Neural progenitor cell (in vitro differentiated cells): ENCODE results near the gene CD58. TPM values are rescaled to one million over a fixed set of nuclear protein-coding genes. Genes with fewer than 3 reads are reported as not detected.
A peak's percentile ranks its signal among the peaks of the same experiment; 100 is the strongest.
"Not testable (repeated sequence)": the region's sequence is repeated elsewhere in the genome, so short reads cannot be mapped to it uniquely, and the experiment has no call there.

Source experiments
- DNase-seq: peaks from one replicate; pipeline ENCODE4 v3.0.0-alpha.2; 2016; ENCODE audit warnings: low spot score
- H2AFZ ChIP-seq: fragments of 200-600 bp; sonication (generic); replicated peaks from 2 replicates; pipeline ENCODE4 v1.6.1; 2016; ENCODE audit warnings: antibody characterized with exemption
- H3F3A ChIP-seq: fragments of 200-600 bp; sonication (generic); 2 replicates; pipeline ENCODE4 v1.6.1; 2016; ENCODE audit warnings: antibody characterized with exemption, low read depth
- H3K27ac ChIP-seq: fragments of 200-600 bp; sonication (generic); 2 replicates; pipeline ENCODE4 v1.5.1; 2016; ENCODE audit warnings: mild to moderate bottlenecking
- H3K27me3 ChIP-seq: fragments of 200-600 bp; sonication (generic); 2 replicates; pipeline ENCODE4 v1.6.1; 2016; ENCODE audit warnings: mild to moderate bottlenecking, moderate library complexity
- H3K36me3 ChIP-seq: fragments of 200-600 bp; sonication (generic); 2 replicates; pipeline ENCODE4 v1.5.1; 2016
- H3K4me1 ChIP-seq: fragments of 200-600 bp; sonication (generic); 2 replicates; pipeline ENCODE4 v1.6.1; 2016; ENCODE audit warnings: mixed run types
- H3K4me2 ChIP-seq: fragments of 200-600 bp; sonication (generic); 2 replicates; pipeline ENCODE4 v1.6.1; 2016
- H3K4me3 ChIP-seq: fragments of 200-600 bp; sonication (generic); 2 replicates; pipeline ENCODE4 v1.5.1; 2016
- H3K79me2 ChIP-seq: fragments of 200-600 bp; sonication (generic); 2 replicates; pipeline ENCODE4 v1.6.1; 2016; ENCODE audit warnings: low read depth
- H3K9ac ChIP-seq: fragments of 200-600 bp; sonication (generic); 2 replicates; pipeline ENCODE4 v1.6.1; 2016
- H3K9me3 ChIP-seq: fragments of 200-600 bp; sonication (generic); 2 replicates; pipeline ENCODE4 v1.5.1; 2016; ENCODE audit warnings: low read depth
- H4K20me1 ChIP-seq: fragments of 200-600 bp; sonication (generic); 2 replicates; pipeline ENCODE4 v1.6.1; 2016; ENCODE audit warnings: low read depth
- H3K27ac Mint-ChIP-seq: 3 replicates; pipeline ENCODE4 v1.8.0; 2021; ENCODE audit warnings: mixed read lengths
- H3K27me3 Mint-ChIP-seq: 2 replicates; pipeline ENCODE4 v1.8.0; 2022; ENCODE audit warnings: low read depth, mild to moderate bottlenecking, inconsistent platforms, moderate library complexity, mixed read lengths; ENCODE audit not compliant: insufficient read depth
- H3K36me3 Mint-ChIP-seq: 3 replicates; pipeline ENCODE4 v1.8.0; 2021; ENCODE audit warnings: mixed read lengths
- H3K4me1 Mint-ChIP-seq: 3 replicates; pipeline ENCODE4 v1.8.0; 2021; ENCODE audit warnings: mixed read lengths
- H3K4me3 Mint-ChIP-seq: 3 replicates; pipeline ENCODE4 v1.8.0; 2021; ENCODE audit warnings: mild to moderate bottlenecking, moderate library complexity, mixed read lengths
- H3K9me3 Mint-ChIP-seq: 3 replicates; pipeline ENCODE4 v1.8.0; 2020; ENCODE audit warnings: mixed read lengths
- EZH2 ChIP-seq: fragments of 200-600 bp; sonication (generic); IDR thresholded peaks from 2 replicates; pipeline ENCODE4 v1.6.1; 2017; ENCODE audit warnings: antibody characterized with exemption, mild to moderate bottlenecking, moderate library complexity
- EZH2phosphoT487 ChIP-seq: fragments of 200-600 bp; sonication (generic); IDR thresholded peaks from 2 replicates; pipeline ENCODE4 v1.6.1; 2017; ENCODE audit warnings: antibody characterized with exemption
- total RNA-seq: library from RNA; depleted of rRNA; stranded (reverse); fragments of >200 nt; gene quantifications from 2 replicates; pipeline ENCODE4 v1.2.3, GENCODE V29; 2015; ENCODE audit warnings: low replicate concordance
- TF ChIP-seq, protein P1 (sequence below): fragments of 200-600 bp; sonication (generic); IDR thresholded peaks from 2 replicates; pipeline ENCODE4 v1.5.1; 2017; ENCODE audit warnings: antibody characterized with exemption, mild to moderate bottlenecking

CD58 gene
- total RNA-seq, 1 donor from 2014 or later = 14.6 TPM

DNA sequence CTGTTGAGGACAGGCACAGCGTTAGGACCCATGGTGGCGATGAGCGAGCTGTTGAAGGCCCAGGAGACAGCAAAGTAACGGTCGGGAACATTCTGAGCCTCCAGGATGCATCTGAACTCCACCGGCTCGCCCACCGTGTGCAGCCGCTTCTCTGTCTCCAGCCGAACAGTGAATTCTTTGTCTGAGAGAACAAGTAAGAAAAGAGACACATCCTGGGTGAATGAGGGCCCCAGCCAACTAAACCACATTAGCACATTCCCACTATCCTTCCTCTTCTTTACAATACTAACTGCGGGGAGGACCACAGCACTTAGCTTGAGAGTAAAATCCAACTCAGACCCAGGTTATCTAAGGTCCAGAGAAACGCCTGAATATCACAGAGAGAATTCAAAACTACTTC is 37.3 kb upstream of the CD58 start:
- not testable (repeated sequence) for H3K4me1 Mint-ChIP-seq, H3K27ac ChIP-seq, H4K20me1 ChIP-seq, H2AFZ ChIP-seq, H3K27me3 Mint-ChIP-seq, H3K9me3 Mint-ChIP-seq, H3F3A ChIP-seq, H3K36me3 Mint-ChIP-seq, DNase-seq, H3K79me2 ChIP-seq, H3K9ac ChIP-seq, H3K9me3 ChIP-seq, H3K36me3 ChIP-seq, H3K4me3 Mint-ChIP-seq, H3K27ac Mint-ChIP-seq, H3K4me2 ChIP-seq, H3K27me3 ChIP-seq, H3K4me3 ChIP-seq
- peaks cover 18% of the 10 kb centered on the region for H3K4me1 ChIP-seq

DNA sequence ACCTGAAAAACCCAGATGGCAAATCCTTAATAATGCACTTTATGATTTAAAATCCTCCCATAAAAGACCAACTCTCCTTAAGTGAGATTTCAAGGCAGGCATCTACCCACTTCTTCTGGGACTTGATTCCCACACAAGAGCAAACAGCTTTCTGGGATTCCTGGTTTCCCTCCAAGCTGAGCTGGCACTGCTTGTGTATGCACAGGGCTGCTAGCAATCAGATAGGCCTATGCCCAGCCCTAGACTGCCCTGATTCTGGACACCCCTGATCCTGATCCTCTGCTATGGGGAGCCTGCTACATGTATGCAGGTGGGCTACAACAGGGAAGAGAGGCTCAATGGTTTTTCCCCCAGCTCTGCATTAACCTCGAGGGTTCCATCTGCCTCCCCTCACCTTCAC is 36.6 kb upstream of the CD58 start:
- H3K27ac Mint-ChIP-seq, H4K20me1 ChIP-seq, H3K9me3 Mint-ChIP-seq, H3K79me2 ChIP-seq, H3K27me3 Mint-ChIP-seq, H3K9ac ChIP-seq, H3K36me3 ChIP-seq, H2AFZ ChIP-seq, H3K27ac ChIP-seq, H3K4me2 ChIP-seq, DNase-seq, H3K4me1 Mint-ChIP-seq, H3K4me3 ChIP-seq, H3K9me3 ChIP-seq, H3K36me3 Mint-ChIP-seq, H3K27me3 ChIP-seq, H3F3A ChIP-seq, H3K4me3 Mint-ChIP-seq: not testable (repeated sequence)
- peaks cover 18% of the 10 kb centered on the region for H3K4me1 ChIP-seq

DNA sequence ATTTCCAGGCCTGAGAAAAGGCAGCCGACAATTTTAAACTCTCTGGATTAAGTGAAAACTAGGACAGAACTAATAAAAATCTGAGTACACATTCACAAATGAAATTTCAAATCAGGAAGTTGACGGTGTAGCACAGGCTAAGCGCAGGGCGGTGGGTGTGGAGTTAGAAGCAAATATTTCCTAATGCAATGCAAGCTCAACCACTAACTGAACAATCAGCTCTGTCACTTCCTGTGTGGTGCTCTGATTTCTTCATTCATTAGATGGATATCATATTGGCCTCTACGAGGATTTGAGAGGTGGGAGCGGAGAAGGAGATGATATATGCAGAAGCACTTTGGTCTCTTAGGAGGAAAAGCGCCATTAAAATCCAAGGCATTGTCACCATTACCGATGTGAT is 35.2 kb upstream of the CD58 start:
- DNase-seq, H3K79me2 ChIP-seq, H3K9ac ChIP-seq, H3K27me3 ChIP-seq, H3K9me3 Mint-ChIP-seq, H3K27me3 Mint-ChIP-seq, H3K27ac Mint-ChIP-seq, H3K36me3 ChIP-seq, H3K9me3 ChIP-seq, H3K27ac ChIP-seq, H3K4me1 Mint-ChIP-seq, H3F3A ChIP-seq, H4K20me1 ChIP-seq, H2AFZ ChIP-seq, H3K4me3 ChIP-seq, H3K4me2 ChIP-seq, H3K4me3 Mint-ChIP-seq, H3K36me3 Mint-ChIP-seq: not testable (repeated sequence)
- peaks cover 18% of the 10 kb centered on the region for H3K4me1 ChIP-seq

DNA sequence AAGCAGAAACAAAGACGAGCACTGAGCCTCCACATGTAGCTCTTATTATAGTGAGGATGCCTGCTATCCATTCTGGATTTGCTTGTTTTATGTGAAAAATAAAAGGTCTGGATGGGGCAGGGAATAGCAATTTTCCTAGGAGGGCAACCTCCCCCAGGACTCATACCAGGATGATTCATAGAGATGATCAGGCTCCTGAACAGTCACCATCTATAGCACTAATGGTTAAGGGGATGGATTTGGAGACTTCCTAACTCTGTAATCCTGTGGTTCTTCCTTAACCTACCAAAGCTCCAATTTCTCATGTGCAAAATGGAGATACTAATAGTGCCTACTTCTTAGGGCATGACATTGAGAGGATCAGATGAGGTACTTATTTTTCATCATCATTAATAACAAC is 34.5 kb upstream of the CD58 start:
- Histone ChIP-seq H3K4me2 (peak overlapping the region; percentile 22), H3K27me3 (no peaks in the 10 kb centered on the region), H4K20me1 (no peaks in the 10 kb centered on the region), H2AFZ (no peak overlapping the region), H3K4me3 (no peak overlapping the region), H3K9ac (no peak overlapping the region), H3K36me3 (no peaks in the 10 kb centered on the region), H3K79me2 (no peaks in the 10 kb centered on the region), H3F3A (no peaks in the 10 kb centered on the region), H3K27ac (no peak overlapping the region), H3K4me1 (peaks cover 18% of the 10 kb centered on the region), H3K9me3 (no peaks in the 10 kb centered on the region)
- no peak overlapping the region for H3K27ac Mint-ChIP-seq
- H3K4me3 Mint-ChIP-seq = no peak overlapping the region
- DNase-seq = no peak
- H3K27me3 Mint-ChIP-seq = peaks cover 5% of the 10 kb centered on the region
- peaks cover 6% of the 10 kb centered on the region for H3K4me1 Mint-ChIP-seq
- H3K9me3 Mint-ChIP-seq = no peaks in the 10 kb centered on the region
- no peaks in the 10 kb centered on the region for H3K36me3 Mint-ChIP-seq
- TF ChIP-seq EZH2phosphoT487 = no peak
- TF ChIP-seq, protein P1, sequence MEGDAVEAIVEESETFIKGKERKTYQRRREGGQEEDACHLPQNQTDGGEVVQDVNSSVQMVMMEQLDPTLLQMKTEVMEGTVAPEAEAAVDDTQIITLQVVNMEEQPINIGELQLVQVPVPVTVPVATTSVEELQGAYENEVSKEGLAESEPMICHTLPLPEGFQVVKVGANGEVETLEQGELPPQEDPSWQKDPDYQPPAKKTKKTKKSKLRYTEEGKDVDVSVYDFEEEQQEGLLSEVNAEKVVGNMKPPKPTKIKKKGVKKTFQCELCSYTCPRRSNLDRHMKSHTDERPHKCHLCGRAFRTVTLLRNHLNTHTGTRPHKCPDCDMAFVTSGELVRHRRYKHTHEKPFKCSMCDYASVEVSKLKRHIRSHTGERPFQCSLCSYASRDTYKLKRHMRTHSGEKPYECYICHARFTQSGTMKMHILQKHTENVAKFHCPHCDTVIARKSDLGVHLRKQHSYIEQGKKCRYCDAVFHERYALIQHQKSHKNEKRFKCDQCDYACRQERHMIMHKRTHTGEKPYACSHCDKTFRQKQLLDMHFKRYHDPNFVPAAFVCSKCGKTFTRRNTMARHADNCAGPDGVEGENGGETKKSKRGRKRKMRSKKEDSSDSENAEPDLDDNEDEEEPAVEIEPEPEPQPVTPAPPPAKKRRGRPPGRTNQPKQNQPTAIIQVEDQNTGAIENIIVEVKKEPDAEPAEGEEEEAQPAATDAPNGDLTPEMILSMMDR = no peak
- no peak for TF ChIP-seq EZH2

DNA sequence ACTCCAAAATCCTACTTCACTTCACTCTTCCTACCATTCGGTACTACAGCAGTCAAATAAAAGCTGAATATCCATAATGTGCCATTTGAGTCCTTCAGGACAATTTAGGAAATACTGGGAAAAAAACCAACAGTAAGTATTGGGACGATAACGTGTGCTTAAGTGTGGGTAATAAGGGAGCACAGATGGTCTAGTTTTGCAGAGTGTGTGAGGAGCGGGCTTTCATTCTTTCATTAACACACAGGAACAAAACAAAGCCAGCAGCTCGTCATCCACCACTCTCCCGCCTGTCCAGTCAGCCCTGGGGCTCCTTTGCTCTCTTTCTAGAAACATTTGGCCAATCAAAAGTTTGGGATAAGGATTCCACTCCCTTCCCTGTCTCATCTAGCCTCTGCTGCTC is 33.6 kb upstream of the CD58 start:
- H3K36me3 ChIP-seq, H3K79me2 ChIP-seq, H3K9me3 Mint-ChIP-seq, H3K9ac ChIP-seq, H3K27me3 Mint-ChIP-seq, H3K36me3 Mint-ChIP-seq, H3F3A ChIP-seq, H4K20me1 ChIP-seq, H2AFZ ChIP-seq, H3K4me3 Mint-ChIP-seq, H3K4me1 Mint-ChIP-seq, H3K4me3 ChIP-seq, H3K27ac Mint-ChIP-seq, H3K27me3 ChIP-seq, H3K9me3 ChIP-seq, H3K27ac ChIP-seq, H3K4me2 ChIP-seq: not testable (repeated sequence)
- peaks cover 18% of the 10 kb centered on the region for H3K4me1 ChIP-seq
- peak; percentile 36 for DNase-seq

DNA sequence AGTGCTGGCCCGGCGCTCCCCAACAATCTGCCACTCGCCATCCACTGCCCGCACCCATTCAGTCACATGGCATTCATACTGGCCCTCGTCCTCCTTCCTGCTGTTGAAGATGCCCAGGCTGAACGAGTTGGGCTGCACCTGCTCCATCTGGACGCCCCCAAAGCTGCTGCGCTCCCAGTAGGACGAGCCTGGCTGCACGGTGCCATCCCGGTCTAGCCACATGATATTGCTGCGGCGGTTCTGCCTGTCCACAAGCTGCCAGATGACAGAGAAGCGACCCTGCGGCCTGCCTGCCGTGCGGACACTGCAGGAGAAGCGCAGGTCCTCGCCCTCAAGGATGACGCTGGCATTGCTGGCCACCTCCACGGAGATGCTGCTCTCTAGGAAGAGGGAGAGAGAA is 32.8 kb upstream of the CD58 start:
- not testable (repeated sequence) for H4K20me1 ChIP-seq, H3K36me3 Mint-ChIP-seq, H2AFZ ChIP-seq, H3K27me3 Mint-ChIP-seq, H3K4me1 Mint-ChIP-seq, H3K27ac ChIP-seq, H3K79me2 ChIP-seq, H3K36me3 ChIP-seq, H3K27ac Mint-ChIP-seq, H3K4me2 ChIP-seq, H3F3A ChIP-seq, DNase-seq, H3K4me3 Mint-ChIP-seq, H3K9me3 Mint-ChIP-seq, H3K9me3 ChIP-seq, H3K9ac ChIP-seq, H3K4me3 ChIP-seq, H3K27me3 ChIP-seq
- peaks cover 18% of the 10 kb centered on the region for H3K4me1 ChIP-seq

DNA sequence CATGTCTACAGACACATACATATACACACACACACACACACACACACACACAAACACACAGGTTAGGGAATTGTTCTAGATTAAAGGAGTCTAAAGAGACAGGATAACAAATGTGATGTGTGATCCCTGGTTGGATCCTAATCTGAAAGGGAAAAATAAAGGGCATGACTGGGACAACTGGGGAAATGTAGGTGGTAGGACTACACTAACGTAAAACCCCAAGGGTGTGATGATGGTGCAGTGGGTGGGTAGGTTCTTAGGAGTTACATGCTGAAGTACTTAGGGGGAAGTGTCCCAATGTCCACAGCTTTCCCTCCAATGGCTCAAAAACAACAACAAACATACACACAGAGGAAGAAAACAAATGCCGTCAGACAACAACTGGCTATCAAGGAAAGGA is 28.5 kb upstream of the CD58 start:
- not testable (repeated sequence) for H3K4me2 ChIP-seq, H3K36me3 ChIP-seq, H2AFZ ChIP-seq, H3K4me1 ChIP-seq, H3K27ac Mint-ChIP-seq, DNase-seq, H3K27me3 ChIP-seq, H3K79me2 ChIP-seq, H3K27me3 Mint-ChIP-seq, H3K9me3 Mint-ChIP-seq, H4K20me1 ChIP-seq, H3K27ac ChIP-seq, H3K9ac ChIP-seq, H3K4me3 Mint-ChIP-seq, H3K4me3 ChIP-seq, H3F3A ChIP-seq, H3K9me3 ChIP-seq, H3K36me3 Mint-ChIP-seq
- H3K4me1 Mint-ChIP-seq = peaks cover 14% of the 10 kb centered on the region
